PC-3 (cell line): Measurements from ENCODE around the gene CTBP2. TPM values are rescaled to one million over a fixed set of nuclear protein-coding genes. Genes with fewer than 3 reads are reported as not detected.

ENCODE experiments used
- ATAC-seq: fragments of 200-7000 bp; cut with Tn5 transposase; 2 replicates; pipeline ENCODE4 v1.9.1; 2020; ENCODE audit warnings: mild to moderate bottlenecking, moderate library complexity
- BruUV-seq: library from RNA; stranded (reverse); fragments of 400-500 nt; replicated peaks from 2 replicates; lab custom pipeline; 2021; lab: Mats Ljungman, UMichigan
- CTCF ChIA-PET: fragments of 300-600 bp; sonication (Branson Sonifier 250); formaldehyde crosslinking; loops from one replicate; lab custom pipeline; 2022; ENCODE audit warnings: antibody characterized with exemption; lab: Charles Lee
- POLR2A ChIA-PET: fragments of 300-600 bp; sonication (Branson Sonifier 250); formaldehyde crosslinking; loops from one replicate; lab custom pipeline; 2022; ENCODE audit warnings: antibody characterized with exemption; ENCODE audit not compliant: unreplicated experiment; lab: Charles Lee
- DNase-seq: peaks from one replicate; pipeline ENCODE4 v3.0.0-alpha.2; 2015
- H2AFZ ChIP-seq: fragments of 300-600 bp; sonication (generic); 2 replicates; pipeline ENCODE4 v1.6.0; 2016; ENCODE audit warnings: antibody characterized with exemption, low read length
- H3F3A ChIP-seq: fragments of 300-600 bp; sonication (generic); one replicate; pipeline ENCODE4 v1.6.0; 2017; ENCODE audit warnings: antibody characterized with exemption, low read length, control low read depth, mild to moderate bottlenecking; ENCODE audit not compliant: unreplicated experiment
- H3K27ac ChIP-seq: fragments of 300-600 bp; sonication (generic); 2 replicates; pipeline ENCODE4 v1.5.1; 2016; ENCODE audit warnings: mild to moderate bottlenecking, low read length
- H3K27me3 ChIP-seq: fragments of 300-600 bp; sonication (generic); 2 replicates; pipeline ENCODE4 v1.6.1; 2016; ENCODE audit warnings: low read length, mixed read lengths
- H3K36me3 ChIP-seq: fragments of 300-600 bp; sonication (generic); 2 replicates; pipeline ENCODE4 v1.6.1; 2016; ENCODE audit warnings: low read depth, mixed run types, low read length, mixed read lengths
- H3K4me1 ChIP-seq: fragments of 300-600 bp; sonication (generic); 2 replicates; pipeline ENCODE4 v1.5.1; 2016; ENCODE audit warnings: low read length; ENCODE audit not compliant: insufficient read depth
- H3K4me2 ChIP-seq: fragments of 300-600 bp; sonication (generic); 2 replicates; pipeline ENCODE4 v1.6.0; 2016; ENCODE audit warnings: low read length
- H3K4me3 ChIP-seq: fragments of 300-600 bp; sonication (generic); 2 replicates; pipeline ENCODE4 v1.5.1; 2016; ENCODE audit warnings: mild to moderate bottlenecking, low read length, mixed read lengths
- H3K79me2 ChIP-seq: fragments of 300-600 bp; sonication (generic); 2 replicates; pipeline ENCODE4 v1.6.1; 2017; ENCODE audit warnings: low read length, mixed read lengths
- H3K9ac ChIP-seq: fragments of 300-600 bp; sonication (generic); 2 replicates; pipeline ENCODE4 v1.6.0; 2016; ENCODE audit warnings: mild to moderate bottlenecking, low read length
- H3K9me2 ChIP-seq: fragments of 300-600 bp; sonication (generic); replicated peaks from 2 replicates; pipeline ENCODE4 v1.6.1; 2016; ENCODE audit warnings: mixed run types, low read length, mixed read lengths
- H3K9me3 ChIP-seq: fragments of 300-600 bp; sonication (generic); 2 replicates; pipeline ENCODE4 v1.6.1; 2016; ENCODE audit warnings: low read length, mixed read lengths
- H4K20me1 ChIP-seq: fragments of 300-600 bp; sonication (generic); 2 replicates; pipeline ENCODE4 v1.6.1; 2016; ENCODE audit warnings: low read length, mixed read lengths
- CTCF ChIP-seq: fragments of 300-600 bp; sonication (generic); conservative IDR thresholded peaks from 2 replicates; pipeline ENCODE4 v1.5.1; 2017; ENCODE audit warnings: antibody characterized with exemption, low read depth, mild to moderate bottlenecking, low read length
- EZH2 ChIP-seq: fragments of 300-600 bp; sonication (generic); IDR thresholded peaks from one replicate; pipeline ENCODE4 v1.6.1; 2017; ENCODE audit warnings: antibody characterized with exemption, mild to moderate bottlenecking, low read length; ENCODE audit not compliant: unreplicated experiment
- EZH2phosphoT487 ChIP-seq: fragments of 300-600 bp; sonication (generic); IDR thresholded peaks from 2 replicates; pipeline ENCODE4 v1.6.1; 2018; ENCODE audit warnings: mild to moderate bottlenecking, antibody characterized with exemption, low read length, borderline replicate concordance
- intact Hi-C: fragments of 100-400 bp; cut with micrococcal nuclease; formaldehyde crosslinking; loops from 2 replicates; pipeline ENCODE4 v1.9.0; 2023
- total RNA-seq: library from RNA; depleted of rRNA; stranded (reverse); fragments of >200 nt; gene quantifications from 2 replicates; pipeline ENCODE4 v1.2.3, GENCODE V29; 2014

Gene CTBP2
- total RNA-seq, 1 experiment from 2014 or later = 78.9 TPM

DNA sequence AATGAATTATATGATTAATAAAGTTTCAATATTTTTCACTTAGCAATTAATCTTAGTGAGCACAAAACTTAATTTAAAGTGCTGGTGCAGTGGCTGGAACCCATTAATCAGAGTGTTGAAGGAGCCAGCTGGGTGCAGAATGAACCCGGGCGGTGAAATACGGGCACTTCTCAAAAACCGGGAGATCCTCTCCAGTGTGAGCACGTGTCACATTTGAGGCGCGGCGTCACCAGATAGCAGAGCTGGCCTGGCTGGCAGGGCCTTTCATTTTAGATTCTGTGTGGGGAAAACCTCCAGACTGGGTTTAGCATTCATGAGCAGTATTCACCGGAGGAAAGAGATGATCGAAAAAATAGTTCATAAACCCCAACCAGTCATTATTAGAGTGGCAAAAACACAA lies 34.5 kb upstream of the CTBP2 start:
- Histone ChIP-seq H3K4me3 (no peak overlapping the region), H4K20me1 (no peaks in the 10 kb centered on the region), H3K9ac (no peak overlapping the region), H3K9me2 (no peaks in the 10 kb centered on the region), H3K4me1 (no peaks in the 10 kb centered on the region), H3K27ac (no peak overlapping the region), H3K9me3 (no peaks in the 10 kb centered on the region), H3K36me3 (no peaks in the 10 kb centered on the region), H2AFZ (no peak overlapping the region), H3K27me3 (no peaks in the 10 kb centered on the region), H3K79me2 (no peaks in the 10 kb centered on the region), H3K4me2 (no peak overlapping the region), H3F3A (no peaks in the 10 kb centered on the region)
- no TSS peak for BruUV-seq
- DNase-seq = no peak
- CTCF ChIA-PET = no interaction called here
- TF ChIP-seq EZH2 = no peak
- no peak for TF ChIP-seq EZH2phosphoT487
- no peak for TF ChIP-seq CTCF
- POLR2A ChIA-PET = no interaction called here
- intact Hi-C loops = no loop called here
- ATAC-seq = no peak

DNA sequence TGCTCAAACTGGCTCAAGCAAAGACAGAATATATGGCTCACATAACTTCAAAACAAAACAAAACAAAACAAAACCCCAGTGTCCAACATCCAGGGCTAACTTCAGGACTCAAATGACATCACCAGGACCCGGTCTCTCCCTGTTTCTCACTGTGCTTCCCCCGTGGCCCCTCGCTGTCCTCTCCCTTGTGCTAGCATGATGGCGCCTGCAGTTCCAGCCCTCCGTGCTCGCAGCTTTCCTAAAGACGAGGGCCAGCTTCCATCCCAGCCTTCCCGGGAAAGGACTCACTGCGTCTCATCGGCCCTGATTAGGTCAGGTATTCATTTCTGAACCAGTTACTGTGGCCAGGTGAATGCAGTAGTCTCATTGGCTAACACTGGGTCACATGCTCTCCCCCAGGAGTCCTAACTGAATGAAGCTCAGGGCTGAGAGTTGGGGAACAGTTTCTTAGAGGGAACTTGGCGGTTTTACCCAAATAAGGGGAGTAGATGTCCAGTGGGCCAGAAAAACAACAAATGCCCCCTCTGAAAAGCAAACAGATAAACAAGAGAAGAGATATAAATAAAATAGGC lies 33.0 kb upstream of the CTBP2 start:
- H4K20me1 ChIP-seq = no peaks in the 10 kb centered on the region
- BruUV-seq = no TSS peak
- H3K36me3 ChIP-seq = no peaks in the 10 kb centered on the region
- no peak overlapping the region for H3K27ac ChIP-seq
- no peaks in the 10 kb centered on the region for H3K27me3 ChIP-seq
- H3K4me2 ChIP-seq = no peak overlapping the region
- no peaks in the 10 kb centered on the region for H3K9me3 ChIP-seq
- no peak overlapping the region for H3K9ac ChIP-seq
- ATAC-seq (no peak), DNase-seq (no peak)
- no peak overlapping the region for H3K4me3 ChIP-seq
- no peak overlapping the region for H2AFZ ChIP-seq
- intact Hi-C loops = no loop called here
- H3K4me1 ChIP-seq = no peaks in the 10 kb centered on the region
- POLR2A ChIA-PET = no interaction called here
- H3F3A ChIP-seq = no peaks in the 10 kb centered on the region
- CTCF ChIA-PET = no interaction called here
- TF ChIP-seq CTCF (no peak), EZH2phosphoT487 (no peak), EZH2 (no peak)
- no peaks in the 10 kb centered on the region for H3K9me2 ChIP-seq
- H3K79me2 ChIP-seq = no peaks in the 10 kb centered on the region

DNA sequence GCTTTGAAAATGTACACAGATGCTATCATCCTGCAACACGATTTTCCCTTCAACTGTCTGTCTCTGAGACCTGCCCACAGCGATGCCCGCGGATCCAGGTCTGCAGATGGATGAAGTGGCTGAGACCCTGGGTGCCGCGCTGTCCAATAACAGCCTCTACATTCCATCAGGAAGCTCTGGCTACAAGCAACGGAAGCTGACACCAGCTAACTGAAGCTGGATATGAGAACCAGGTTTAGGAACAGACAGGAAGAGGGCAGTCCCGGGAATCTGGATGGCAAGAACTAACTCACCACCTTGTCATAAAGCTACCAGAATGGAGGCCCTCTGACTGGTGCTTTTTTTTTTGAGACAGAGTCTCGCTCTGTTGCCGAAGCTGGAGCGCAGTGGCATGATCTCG lies 32.3 kb upstream of the CTBP2 start:
- no TSS peak for BruUV-seq
- H3K27ac ChIP-seq = no peak overlapping the region
- ATAC-seq (no peak), DNase-seq (no peak)
- H3K36me3 ChIP-seq = no peaks in the 10 kb centered on the region
- H3K27me3 ChIP-seq = no peaks in the 10 kb centered on the region
- H3K4me1 ChIP-seq = no peaks in the 10 kb centered on the region
- no peak for TF ChIP-seq CTCF
- TF ChIP-seq EZH2 = no peak
- TF ChIP-seq EZH2phosphoT487 = no peak
- H3K79me2 ChIP-seq = no peaks in the 10 kb centered on the region
- H3K4me2 ChIP-seq = no peak overlapping the region
- H2AFZ ChIP-seq = no peak overlapping the region
- no peaks in the 10 kb centered on the region for H3K9me3 ChIP-seq
- CTCF ChIA-PET = no interaction called here
- no peaks in the 10 kb centered on the region for H3F3A ChIP-seq
- H3K9ac ChIP-seq = no peak overlapping the region
- POLR2A ChIA-PET = no interaction called here
- intact Hi-C loops = no loop called here
- no peaks in the 10 kb centered on the region for H3K9me2 ChIP-seq
- H3K4me3 ChIP-seq = no peak overlapping the region
- no peaks in the 10 kb centered on the region for H4K20me1 ChIP-seq
